NCI-H460 (cell line): ENCODE data around the gene CEACAM4. TPM values are rescaled to one million over a fixed set of nuclear protein-coding genes. Genes with fewer than 3 reads are reported as not detected.

ENCODE experiments used
- DNase-seq: peaks from one replicate; pipeline ENCODE4 v3.0.0-alpha.2; 2016; ENCODE audit warnings: low read depth; ENCODE audit errors: extremely low read depth
- total RNA-seq: library from RNA; depleted of rRNA; stranded (reverse); fragments of >200 nt; shearing (Covaris generic); gene quantifications from 2 replicates; pipeline ENCODE4 v1.2.3, GENCODE V29; 2014

The CEACAM4 gene
- total RNA-seq, 1 experiment from 2014 or later: not detected

DNA sequence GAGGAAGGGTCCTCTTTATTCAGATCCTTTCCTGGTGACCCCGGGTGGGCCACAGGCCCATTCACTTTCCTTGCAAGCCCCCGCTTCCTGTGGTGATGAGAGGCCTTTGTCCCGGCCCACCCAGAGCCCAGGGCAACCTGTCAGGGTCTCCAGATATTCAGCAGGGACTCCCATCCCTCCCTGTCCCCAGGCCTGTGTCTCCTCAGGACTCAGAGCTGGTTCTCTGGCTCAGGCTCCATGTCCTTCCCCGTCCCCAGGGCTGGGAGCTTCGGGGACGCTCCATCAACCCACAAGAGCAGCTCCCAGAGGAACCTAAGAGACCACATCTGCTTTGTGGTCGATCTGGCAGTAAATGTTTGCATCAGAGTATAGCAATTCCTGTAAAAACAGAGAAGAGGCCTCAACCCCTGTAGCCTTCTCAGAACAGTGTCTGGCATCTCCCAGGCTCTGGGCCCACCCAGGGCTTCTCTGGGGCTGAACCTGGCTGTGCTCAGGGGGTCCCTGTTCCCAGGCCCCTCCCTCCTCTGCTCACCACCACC, 7.8 kb downstream of the CEACAM4 start:
- no peak for DNase-seq

- DNase-seq: no peak
Observed at GRCh38 chr19:41617941-41618730, 8.7 kb downstream of the CEACAM4 start.

- DNase-seq: peak; percentile 7
Observed at GRCh38 chr19:41616792-41617621, 9.9 kb downstream of the CEACAM4 start.

DNA sequence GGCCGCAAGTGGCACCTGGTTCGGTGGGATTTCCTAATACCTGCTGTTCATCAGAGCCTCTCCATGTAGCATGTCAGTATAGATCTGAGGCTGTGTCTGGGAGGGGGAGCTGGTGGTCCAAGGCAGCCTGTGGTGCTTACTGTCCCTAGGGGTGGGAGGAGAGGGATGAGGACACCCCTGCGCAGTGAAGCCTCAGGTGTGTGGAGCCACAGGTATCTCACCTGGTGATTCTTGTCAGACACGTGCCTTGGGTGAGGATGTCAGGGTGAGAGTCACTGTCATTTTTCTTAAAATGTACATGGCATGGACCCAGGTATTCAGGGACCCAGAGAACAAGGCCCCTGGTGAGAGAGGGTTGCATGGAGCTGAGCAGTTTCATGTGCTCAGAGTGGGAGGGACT, 11.7 kb downstream of the CEACAM4 start:
- DNase-seq: no peak

DNA sequence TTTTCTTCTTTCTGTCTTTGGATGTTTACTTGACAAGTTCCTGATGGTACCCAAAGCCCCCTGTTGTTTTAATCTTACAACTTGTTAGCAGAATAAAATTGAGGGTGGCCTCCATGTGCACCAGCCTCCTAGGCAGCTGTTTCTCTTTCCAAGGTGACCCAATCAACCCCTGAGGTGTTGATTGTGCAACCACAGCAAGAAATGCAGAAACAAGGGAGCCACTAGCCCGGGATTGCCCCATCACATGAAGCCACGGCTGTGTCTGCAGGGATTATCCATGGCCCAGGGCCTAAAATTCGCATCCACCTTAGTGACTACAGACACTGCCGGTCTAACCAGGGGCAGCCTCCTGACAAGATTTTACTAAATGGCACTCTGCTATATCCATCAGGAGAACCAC, 14.4 kb downstream of the CEACAM4 start:
- no peak for DNase-seq

GRCh38 chr19:41610789-41611188, 16.1 kb downstream of the CEACAM4 start:
- DNase-seq: no peak

DNA sequence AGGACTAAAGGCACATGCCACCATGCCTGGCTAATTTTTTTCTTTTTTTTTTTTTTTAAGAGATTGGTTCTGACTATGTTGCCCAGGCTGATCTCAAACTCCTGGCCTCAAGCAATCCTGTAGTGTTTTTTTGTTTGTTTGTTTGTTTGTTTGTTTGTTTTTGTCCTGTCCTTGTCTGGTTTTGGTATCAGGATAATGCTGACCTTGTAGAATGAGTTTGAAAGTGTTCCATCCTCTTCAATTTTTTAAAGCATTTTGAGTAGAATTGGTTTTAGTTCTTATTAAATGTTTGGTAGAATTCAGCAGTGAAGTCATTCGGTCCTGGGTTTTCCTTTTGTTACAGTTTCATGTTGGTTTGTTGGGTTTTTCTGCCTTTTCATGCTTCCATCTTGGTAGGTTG, 19.2 kb downstream of the CEACAM4 start:
- no peak for DNase-seq

DNA sequence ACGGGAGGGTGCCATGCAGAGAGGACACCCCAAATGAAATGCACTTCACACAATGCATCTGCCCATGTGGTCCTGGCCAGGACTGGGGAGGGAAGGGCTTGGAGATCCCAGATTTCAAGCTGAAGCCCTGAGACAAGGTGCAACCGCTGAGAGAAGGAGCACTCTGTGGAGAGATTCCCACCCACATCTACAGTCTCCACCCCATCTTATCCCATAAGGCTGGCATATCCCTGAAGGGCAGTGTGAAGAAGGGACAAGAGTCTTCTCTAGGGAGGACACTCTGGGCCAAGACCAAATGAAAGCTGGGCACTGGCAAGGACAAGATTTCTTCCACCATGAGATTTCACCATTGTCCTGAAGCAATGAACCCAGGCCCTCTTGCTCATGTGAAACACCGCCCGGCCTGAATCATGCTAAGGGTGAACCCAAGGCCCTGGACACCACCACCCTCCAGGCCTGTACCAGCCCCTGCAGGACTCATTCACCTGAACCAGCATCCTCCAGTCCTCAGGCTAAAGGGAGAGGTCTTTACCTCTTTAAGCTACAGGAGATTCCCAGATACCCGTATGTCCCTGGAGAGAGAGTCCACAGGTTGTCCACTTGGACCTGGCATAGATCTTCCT, 20.5 kb downstream of the CEACAM4 start:
- DNase-seq: no peak

- no peak for DNase-seq
Observed at GRCh38 chr19:41604831-41605230, 22.0 kb downstream of the CEACAM4 start.

- DNase-seq: no peak
Observed at GRCh38 chr19:41601771-41602170, 25.1 kb downstream of the CEACAM4 start.

- DNase-seq: no peak
Observed at GRCh38 chr19:41599175-41599966, 27.5 kb downstream of the CEACAM4 start.

DNA sequence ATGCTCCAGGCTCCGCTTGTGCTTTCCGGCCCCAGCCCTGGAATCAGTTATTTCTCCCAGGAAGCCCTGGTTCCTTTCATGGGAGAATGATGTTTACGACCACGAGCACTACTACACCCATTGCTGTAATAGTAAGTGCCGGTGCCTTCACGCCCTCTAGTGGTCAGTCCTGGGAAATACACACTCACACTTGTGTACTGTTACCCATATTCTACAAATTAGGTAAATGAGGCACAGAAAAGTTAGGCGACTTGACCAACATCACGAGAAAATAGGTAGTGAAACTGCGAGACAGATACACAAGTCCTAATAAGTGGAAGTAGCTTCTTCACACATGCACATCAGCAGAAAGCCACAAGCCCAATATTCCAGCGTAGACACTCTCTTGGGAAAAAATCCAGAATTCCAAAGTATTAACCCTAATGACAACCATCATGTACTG, 29.3 kb downstream of the CEACAM4 start:
- DNase-seq: peak; percentile 50

DNA sequence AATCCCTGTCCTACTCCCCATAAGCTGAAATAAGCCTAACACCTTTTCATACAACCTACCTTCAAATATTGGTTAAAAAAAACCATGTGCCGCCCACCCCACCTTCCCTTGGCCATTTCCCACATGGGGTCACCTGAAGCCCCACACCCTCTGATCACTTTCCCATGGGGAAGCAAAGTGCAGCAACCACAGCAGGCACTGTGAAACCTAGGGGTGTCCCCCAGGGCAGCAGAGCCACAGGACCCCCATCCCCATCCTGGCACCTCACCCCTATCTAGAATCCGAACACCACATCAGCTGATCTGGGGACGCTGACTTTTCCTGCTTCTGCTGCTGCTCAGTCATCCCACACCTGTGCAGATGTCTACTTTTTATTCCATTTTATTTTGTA, 31.0 kb downstream of the CEACAM4 start:
- DNase-seq: no peak

- peak; percentile 68 for DNase-seq
Observed at GRCh38 chr19:41595258-41595889, 31.5 kb downstream of the CEACAM4 start.

- DNase-seq: no peak
Observed at GRCh38 chr19:41591951-41592562, 34.8 kb downstream of the CEACAM4 start.

DNA sequence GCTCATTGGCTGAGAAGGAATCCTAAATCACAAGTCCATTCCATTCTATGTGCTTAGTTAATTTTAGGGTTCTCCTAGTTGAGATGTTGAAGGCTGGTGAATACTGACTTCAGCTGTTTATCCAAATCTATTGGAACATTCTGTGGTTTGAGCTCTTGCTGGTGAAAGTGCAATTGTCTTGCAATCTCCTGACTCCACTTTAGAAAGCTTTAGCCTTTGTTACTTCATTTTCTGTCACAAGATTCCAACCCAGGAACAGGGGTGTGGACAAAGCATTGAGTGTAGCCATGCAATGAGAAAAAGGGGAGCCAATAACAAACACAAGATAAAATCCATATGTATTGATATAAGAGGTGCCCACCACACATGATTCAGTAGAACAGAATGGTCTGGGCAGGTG, 35.9 kb downstream of the CEACAM4 start:
- DNase-seq: no peak

DNA sequence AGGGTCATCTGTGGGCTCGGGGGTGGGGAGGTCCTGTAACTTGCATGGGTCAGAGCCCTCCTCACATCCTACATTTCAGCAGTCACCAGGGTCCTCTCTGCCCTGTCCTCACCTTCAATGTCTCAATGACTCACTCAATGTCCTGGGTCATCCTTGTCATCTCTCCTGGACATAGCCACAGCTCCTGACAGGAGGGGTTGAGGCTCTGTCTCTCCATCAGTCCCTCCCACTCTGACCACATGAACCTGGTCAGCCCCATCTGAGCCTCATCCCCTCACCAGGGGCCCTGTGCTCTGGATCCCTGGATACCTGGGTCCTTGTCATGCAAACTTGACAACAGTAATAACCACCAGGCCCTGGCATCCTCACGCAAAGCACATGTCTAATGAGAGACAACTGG, 37.5 kb downstream of the CEACAM4 start:
- DNase-seq: no peak

GRCh38 chr19:41588497-41589209, 38.2 kb downstream of the CEACAM4 start:
- peak; percentile 23 for DNase-seq

GRCh38 chr19:41587838-41588210, 39.0 kb downstream of the CEACAM4 start:
- no peak for DNase-seq
